Fibroblast of villous mesenchyme (primary cell): ENCODE measurements around the gene RFTN2. TPM values are rescaled to one million over a fixed set of nuclear protein-coding genes. Genes with fewer than 3 reads are reported as not detected.
A peak's percentile ranks its signal among the peaks of the same experiment; 100 is the strongest.
"Not testable (repeated sequence)": the region's sequence is repeated elsewhere in the genome, so short reads cannot be mapped to it uniquely, and the experiment has no call there.

Experiments
- DNase-seq: peaks from one replicate; pipeline ENCODE4 v3.0.0-alpha.2; 2010; ENCODE audit warnings: low read depth
- H3K4me3 ChIP-seq: 2 replicates; pipeline ENCODE4 v1.5.1; 2011; ENCODE audit warnings: low read depth, mild to moderate bottlenecking, low read length
- CTCF ChIP-seq: IDR thresholded peaks from 2 replicates; pipeline ENCODE4 v1.5.1; 2012; ENCODE audit warnings: low read depth, mild to moderate bottlenecking, low read length; ENCODE audit not compliant: insufficient read depth
- total RNA-seq: library from RNA; depleted of rRNA; stranded (reverse); fragments of >200 nt; gene quantifications from 2 replicates; pipeline ENCODE4 v1.2.3, GENCODE V29; 2012

The RFTN2 gene
- total RNA-seq, 1 donor = 4.7 TPM

- H3K4me3 ChIP-seq = no peak overlapping the region
- DNase-seq = no peak
- no peak for TF ChIP-seq CTCF
These were observed 13.8 kb downstream of the RFTN2 start for GRCh38 chr2:197661626-197662025.

- DNase-seq = no peak
- no peak overlapping the region for H3K4me3 ChIP-seq
- no peak for TF ChIP-seq CTCF
These were observed 17.8 kb downstream of the RFTN2 start for GRCh38 chr2:197657562-197657961.

GRCh38 chr2:197647961-197648690 lies 27.3 kb downstream of the RFTN2 start:
- no peak for TF ChIP-seq CTCF
- DNase-seq = peak; percentile 74
- no peak overlapping the region for H3K4me3 ChIP-seq

DNA sequence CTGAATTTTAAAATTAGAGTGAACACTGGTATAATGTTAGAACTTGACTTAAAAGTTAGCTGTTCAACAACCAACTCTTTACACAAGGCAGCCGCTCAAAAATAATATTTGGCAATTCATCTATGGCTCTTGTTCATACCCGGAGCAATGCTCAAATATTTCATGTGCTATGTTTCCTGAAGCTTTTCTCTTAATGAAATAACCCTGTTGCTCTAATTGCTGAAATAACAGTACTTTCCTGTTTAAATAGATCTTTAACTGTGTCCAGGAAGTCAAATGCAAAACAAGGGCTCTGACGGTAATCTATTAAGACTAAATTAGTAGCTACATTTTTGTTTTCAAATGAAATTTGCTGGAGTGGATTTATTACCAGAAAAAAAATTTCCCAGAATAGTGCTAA lies 33.7 kb downstream of the RFTN2 start:
- no peak for DNase-seq
- no peak overlapping the region for H3K4me3 ChIP-seq

GRCh38 chr2:197640571-197641122 lies 34.7 kb downstream of the RFTN2 start:
- not testable (repeated sequence) for DNase-seq
- H3K4me3 ChIP-seq = peak overlapping the region; percentile 37

More for the DNA sequence above, 33.7 kb downstream of the RFTN2 start:
- no peak for TF ChIP-seq CTCF

- TF ChIP-seq CTCF = no peak
- no peak for DNase-seq
- no peak overlapping the region for H3K4me3 ChIP-seq
These were observed 42.2 kb downstream of the RFTN2 start for GRCh38 chr2:197633109-197633657.

GRCh38 chr2:197628043-197628500 lies 47.3 kb downstream of the RFTN2 start:
- no peak overlapping the region for H3K4me3 ChIP-seq
- no peak for DNase-seq
- no peak for TF ChIP-seq CTCF
